Measurements from ENCODE around the gene XPO6.

DNA sequence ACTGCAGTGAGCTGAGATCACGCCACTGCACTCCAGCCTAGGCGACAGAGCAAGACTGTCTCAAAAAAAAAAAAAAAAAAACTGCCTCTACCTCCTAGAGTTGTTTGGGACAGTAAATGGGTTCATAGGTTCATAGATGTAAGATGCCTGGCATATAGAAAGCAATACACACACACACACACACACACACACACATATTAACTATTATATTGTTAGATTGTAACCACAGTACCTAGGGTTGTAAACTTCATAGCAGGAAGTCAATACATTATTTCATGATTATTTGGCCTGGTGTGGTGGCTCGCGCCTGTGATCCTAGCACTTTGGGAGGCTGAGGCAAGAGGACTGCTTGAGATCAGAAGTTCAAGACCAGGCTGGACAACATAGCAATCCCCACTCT is 5.8 kb downstream of the XPO6 start:
- TF ChIP-seq, protein P1, sequence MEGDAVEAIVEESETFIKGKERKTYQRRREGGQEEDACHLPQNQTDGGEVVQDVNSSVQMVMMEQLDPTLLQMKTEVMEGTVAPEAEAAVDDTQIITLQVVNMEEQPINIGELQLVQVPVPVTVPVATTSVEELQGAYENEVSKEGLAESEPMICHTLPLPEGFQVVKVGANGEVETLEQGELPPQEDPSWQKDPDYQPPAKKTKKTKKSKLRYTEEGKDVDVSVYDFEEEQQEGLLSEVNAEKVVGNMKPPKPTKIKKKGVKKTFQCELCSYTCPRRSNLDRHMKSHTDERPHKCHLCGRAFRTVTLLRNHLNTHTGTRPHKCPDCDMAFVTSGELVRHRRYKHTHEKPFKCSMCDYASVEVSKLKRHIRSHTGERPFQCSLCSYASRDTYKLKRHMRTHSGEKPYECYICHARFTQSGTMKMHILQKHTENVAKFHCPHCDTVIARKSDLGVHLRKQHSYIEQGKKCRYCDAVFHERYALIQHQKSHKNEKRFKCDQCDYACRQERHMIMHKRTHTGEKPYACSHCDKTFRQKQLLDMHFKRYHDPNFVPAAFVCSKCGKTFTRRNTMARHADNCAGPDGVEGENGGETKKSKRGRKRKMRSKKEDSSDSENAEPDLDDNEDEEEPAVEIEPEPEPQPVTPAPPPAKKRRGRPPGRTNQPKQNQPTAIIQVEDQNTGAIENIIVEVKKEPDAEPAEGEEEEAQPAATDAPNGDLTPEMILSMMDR (IDR thresholded peaks at IDR 0.05): no peak
- TF ChIP-seq ZFX (IDR thresholded peaks at IDR 0.05; ENCODE audit: borderline replicate concordance): no peak

Data from 22Rv1 (cell line).